DND-41 (cell line): ENCODE data around the gene ZNF3.

ENCODE experiments used
- EZH2 ChIP-seq: IDR thresholded peaks from 3 replicates; pipeline ENCODE4 v1.6.1; 2012; ENCODE audit warnings: borderline replicate concordance, low read depth, mild to moderate bottlenecking, moderate library complexity, low read length, inconsistent platforms; ENCODE audit not compliant: severe bottlenecking
- TF ChIP-seq, protein P1 (sequence below): IDR thresholded peaks from 2 replicates; pipeline ENCODE4 v1.5.1; 2012; ENCODE audit warnings: borderline replicate concordance, low read length, moderate library complexity, mild to moderate bottlenecking; ENCODE audit not compliant: poor library complexity, severe bottlenecking; ENCODE audit errors: extremely low read depth

GRCh38 chr7:100118388-100119071 is 37.0 kb upstream of the ZNF3 start:
- TF ChIP-seq, protein P1, sequence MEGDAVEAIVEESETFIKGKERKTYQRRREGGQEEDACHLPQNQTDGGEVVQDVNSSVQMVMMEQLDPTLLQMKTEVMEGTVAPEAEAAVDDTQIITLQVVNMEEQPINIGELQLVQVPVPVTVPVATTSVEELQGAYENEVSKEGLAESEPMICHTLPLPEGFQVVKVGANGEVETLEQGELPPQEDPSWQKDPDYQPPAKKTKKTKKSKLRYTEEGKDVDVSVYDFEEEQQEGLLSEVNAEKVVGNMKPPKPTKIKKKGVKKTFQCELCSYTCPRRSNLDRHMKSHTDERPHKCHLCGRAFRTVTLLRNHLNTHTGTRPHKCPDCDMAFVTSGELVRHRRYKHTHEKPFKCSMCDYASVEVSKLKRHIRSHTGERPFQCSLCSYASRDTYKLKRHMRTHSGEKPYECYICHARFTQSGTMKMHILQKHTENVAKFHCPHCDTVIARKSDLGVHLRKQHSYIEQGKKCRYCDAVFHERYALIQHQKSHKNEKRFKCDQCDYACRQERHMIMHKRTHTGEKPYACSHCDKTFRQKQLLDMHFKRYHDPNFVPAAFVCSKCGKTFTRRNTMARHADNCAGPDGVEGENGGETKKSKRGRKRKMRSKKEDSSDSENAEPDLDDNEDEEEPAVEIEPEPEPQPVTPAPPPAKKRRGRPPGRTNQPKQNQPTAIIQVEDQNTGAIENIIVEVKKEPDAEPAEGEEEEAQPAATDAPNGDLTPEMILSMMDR: no peak
- TF ChIP-seq EZH2: no peak
